HG02571 (cell line): Measurements from ENCODE around the gene OR4K13.

ENCODE experiments used
- ATAC-seq: cut with Tn5 transposase; IDR thresholded peaks from one replicate; pipeline ENCODE4 v1.9.1; 2021; ENCODE audit warnings: mild to moderate bottlenecking, moderate library complexity; ENCODE audit not compliant: unreplicated experiment

Gene OR4K13

GRCh38 chr14:20035938-20036337 lies at the start of gene OR4K13:
OR4K13 (minus strand) TSS chr14:20036038; CDS start chr14:20034758, 1,280 bp downstream.
- no peak for ATAC-seq

DNA sequence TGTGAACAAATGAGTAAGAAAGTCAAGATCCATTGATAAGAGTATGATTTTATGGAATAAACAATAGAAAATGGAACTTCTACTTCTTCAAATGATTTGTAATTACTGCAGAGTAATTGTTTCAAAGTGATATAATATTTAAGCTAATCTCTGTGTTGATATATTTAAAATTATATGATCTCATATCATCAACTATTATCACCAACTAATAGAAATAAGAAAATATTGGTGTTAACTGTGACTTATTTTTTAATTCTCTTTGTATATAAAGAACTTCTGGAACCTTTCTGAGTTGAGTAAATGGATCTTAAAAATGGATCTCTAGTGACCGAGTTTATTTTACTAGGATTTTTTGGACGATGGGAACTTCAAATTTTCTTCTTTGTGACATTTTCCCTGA lies 23.9 kb upstream of the OR4K13 start, which contains the start of gene OR4L1:
Gene OR4L1, plus strand, starts transcription at position 301 of the 400 bp plus-strand sequence. Its CDS starts 0 bp downstream, at position 301.
- no peak for ATAC-seq

- no peak for ATAC-seq
These were observed 12.4 kb upstream of the OR4K13 start for GRCh38 chr14:20048202-20048601.

GRCh38 chr14:20044243-20044642 lies 8.4 kb upstream of the OR4K13 start:
- no peak for ATAC-seq

- ATAC-seq = no peak
These were observed 389 bp downstream of the OR4K13 start for GRCh38 chr14:20035449-20035848.

DNA sequence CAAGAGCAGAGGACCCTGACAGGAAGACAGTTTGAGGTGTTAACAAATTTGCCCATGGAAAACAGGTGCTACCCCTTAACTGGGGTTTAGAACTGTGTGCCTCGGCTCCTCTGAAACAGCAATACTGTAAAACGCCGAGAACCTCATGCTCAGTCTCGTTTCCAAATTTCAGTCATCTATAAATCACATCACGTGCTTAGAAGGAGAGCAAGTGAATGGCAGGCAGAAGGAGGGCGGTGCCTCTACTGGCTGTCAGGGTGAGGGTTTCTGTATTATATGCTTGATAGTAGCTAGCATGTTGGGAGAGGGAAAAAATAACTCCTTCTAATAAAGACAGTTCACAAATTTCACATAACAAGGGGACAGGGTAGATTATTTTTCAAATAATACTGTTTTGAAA lies 4.8 kb downstream of the OR4K13 start:
- no peak for ATAC-seq

GRCh38 chr14:20019257-20019865 lies 16.5 kb downstream of the OR4K13 start, which contains the start of gene OR4K14:
OR4K14 (minus strand) TSS chr14:20019307; CDS start chr14:20015193, 4,114 bp downstream.
- ATAC-seq = no peak

DNA sequence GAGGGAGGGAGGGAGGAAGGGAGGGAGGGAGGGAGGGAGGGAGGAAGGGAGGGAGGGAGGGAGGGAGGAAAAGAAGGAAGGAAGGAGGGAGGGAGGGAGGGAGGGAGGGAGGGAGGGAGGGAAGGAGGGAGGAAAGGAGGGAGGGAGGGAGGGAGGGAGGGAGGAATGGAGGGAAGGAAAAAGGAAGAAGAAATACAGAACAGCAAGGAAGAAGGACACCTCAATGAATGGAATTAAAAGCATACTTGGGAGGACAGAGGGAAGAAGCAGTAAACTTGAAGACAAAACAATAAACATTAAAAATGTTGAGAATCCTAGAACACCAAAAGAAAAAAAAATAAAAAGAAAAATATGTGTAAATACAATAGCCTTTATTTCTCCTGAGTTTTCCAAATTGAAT lies 27.7 kb downstream of the OR4K13 start:
- no peak for ATAC-seq

DNA sequence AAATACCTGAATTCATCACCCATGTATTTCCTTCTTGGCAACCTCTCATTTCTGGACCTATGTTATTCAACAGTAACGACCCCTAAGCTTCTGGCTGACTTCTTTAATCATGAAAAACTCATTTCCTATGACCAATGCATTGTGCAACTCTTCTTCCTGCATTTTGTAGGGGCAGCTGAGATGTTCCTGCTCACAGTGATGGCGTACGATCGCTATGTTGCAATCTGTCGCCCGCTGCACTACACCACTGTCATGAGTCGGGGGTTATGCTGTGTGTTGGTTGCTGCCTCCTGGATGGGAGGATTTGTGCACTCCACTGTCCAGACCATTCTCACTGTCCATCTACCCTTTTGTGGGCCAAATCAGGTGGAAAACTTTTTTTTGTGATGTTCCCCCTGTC lies 33.5 kb downstream of the OR4K13 start:
- ATAC-seq = no peak

GRCh38 chr14:20001863-20002262 lies 34.0 kb downstream of the OR4K13 start, which contains the start of gene OR4Q2:
OR4Q2 (plus strand) TSS chr14:20002163.
- ATAC-seq = no peak

- no peak for ATAC-seq
These were observed 42.4 kb downstream of the OR4K13 start for GRCh38 chr14:19993438-19993837.
